ENCODE results near the gene TMEM245. TPM values are rescaled to one million over a fixed set of nuclear protein-coding genes. Genes with fewer than 3 reads are reported as not detected.

Gene TMEM245
- total and polyA plus RNA-seq, 2 of the 13 experiments (the other 11 are each of a cell fraction or from before 2014, with no cell fraction given), result 53.5 to 55.4 TPM

- H3K27ac ChIP-seq (ENCODE audit: extremely low read length, insufficient read depth, low read length), result no peak overlapping the region
- in situ Hi-C loops (cut with HindIII; ENCODE audit: extremely low pct_ligation_motif_present, low pct_unique_long_range_greater_than_20kb), result no loop called here
- TF ChIP-seq ZBTB49 (CRISPR knock-in tag; IDR thresholded peaks at IDR 0.05; ENCODE audit: borderline replicate concordance) (no peak), ZBTB34 (CRISPR knock-in tag; IDR thresholded peaks at IDR 0.05) (no peak), HDAC1 (CRISPR knock-in tag; IDR thresholded peaks at IDR 0.05) (no peak), CEBPB (IDR thresholded peaks at IDR 0.05; ENCODE audit: borderline replicate concordance, low read depth, low read length) (peak; percentile 75), CEBPG (CRISPR knock-in tag; IDR thresholded peaks at IDR 0.05) (peak; percentile 66), ERF (CRISPR knock-in tag; IDR thresholded peaks at IDR 0.05) (no peak), ZNF335 (CRISPR knock-in tag; IDR thresholded peaks at IDR 0.05) (no peak)
- H3K79me2 ChIP-seq (ENCODE audit: insufficient read depth, low read length), result no peaks in the 10 kb centered on the region
- BruUV-seq (replicated peaks), result no TSS peak
- POLR2A ChIA-PET, result no interaction called here
- H3K4me3 ChIP-seq (replicated peaks in 1 of 3; ENCODE audit: insufficient read depth in 1 of 3, low read depth in 2 of 3, low read length in 3 of 3), result no peak overlapping the region
- ATAC-seq (no peak), DNase-seq (ENCODE audit: low spot score) (no peak), FAIRE-seq (no peak)
- no peaks in the 10 kb centered on the region for H3K4me1 ChIP-seq (ENCODE audit: insufficient read depth, low read length)
- no peaks in the 10 kb centered on the region for H3K27me3 ChIP-seq (ENCODE audit: control insufficient read depth in 1 of 2, insufficient read depth in 2 of 2, low read length in 2 of 2)
- 92% methylated on average over 6 of the region's 6 CpGs for WGBS (ENCODE audit: low lambda C conversion rate)
- H3K9ac ChIP-seq (ENCODE audit: insufficient read depth, low read depth, low read length), result no peak overlapping the region
- no peak overlapping the region for H3K4me2 ChIP-seq (ENCODE audit: low read depth, low read length)
- H2AFZ ChIP-seq (ENCODE audit: low read length), result no peak overlapping the region
- intact Hi-C loops (cut with micrococcal nuclease; ENCODE audit: unreplicated experiment), result no loop called here
- H3K9me3 ChIP-seq (ENCODE audit: low read length), result no peaks in the 10 kb centered on the region
- CTCF ChIA-PET (ENCODE audit: low intra/inter-chr PET ratio, low total read pairs), result no interaction called here
- H4K20me1 ChIP-seq (ENCODE audit: insufficient read depth, low read length), result no peaks in the 10 kb centered on the region
- H3K36me3 ChIP-seq (replicated peaks in 1 of 2; ENCODE audit: control insufficient read depth in 1 of 2, insufficient read depth in 2 of 2, low read length in 2 of 2), result peaks cover 14 to 64% of the 10 kb centered on the region in 2 experiments
Observed at GRCh38 chr9:109062543-109062942, 57.2 kb downstream of the TMEM245 start.

All from HepG2 (cell line).